Measurements from ENCODE around the gene RPS21.

DNA sequence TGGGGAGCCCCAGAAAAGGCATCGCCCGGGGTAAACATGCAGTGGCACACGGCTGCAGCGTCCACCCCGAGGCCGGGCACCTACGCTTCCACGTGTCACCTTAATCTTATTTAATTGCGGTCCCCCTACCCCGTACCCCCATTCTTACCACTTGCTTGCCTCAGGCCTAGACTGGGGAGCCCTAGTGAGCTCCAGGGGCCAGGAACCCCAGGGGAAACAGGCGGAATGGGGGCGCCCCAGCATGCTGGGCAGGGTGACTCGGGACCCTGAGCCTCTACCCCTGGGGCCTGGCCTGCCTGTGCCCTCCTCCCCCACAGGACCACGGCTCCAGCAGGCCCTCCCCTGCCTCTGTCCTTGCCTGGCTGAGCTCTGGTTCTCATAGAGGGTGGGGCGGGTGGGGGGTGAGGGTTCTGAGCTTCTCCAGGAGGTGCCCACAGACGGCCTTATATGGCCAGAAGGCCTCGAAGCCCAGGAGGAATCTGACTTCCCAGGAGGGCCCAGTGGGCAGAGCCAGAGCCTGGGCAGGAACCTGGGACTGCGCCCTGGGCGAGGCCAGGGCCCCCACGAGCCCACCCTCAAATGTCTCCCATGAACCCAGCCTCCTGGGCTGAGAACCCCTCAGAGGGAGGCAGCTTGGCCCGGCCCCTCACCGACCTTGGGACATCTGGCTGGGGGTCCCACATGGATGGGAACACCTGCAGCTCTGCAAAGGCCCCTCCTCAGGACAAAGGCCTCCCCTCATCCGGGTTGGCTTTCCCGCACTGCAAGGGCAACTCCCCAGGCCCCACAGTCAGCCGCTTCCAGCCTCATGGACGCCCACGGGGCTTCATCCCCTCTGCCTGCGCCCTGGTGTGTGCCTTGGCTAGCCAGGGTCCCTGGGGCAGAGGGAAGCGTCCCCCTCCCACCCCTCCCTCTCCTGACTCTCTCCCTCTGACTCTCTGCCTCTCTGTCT is 14.6 kb upstream of the RPS21 start:
- TF ChIP-seq, protein P1, sequence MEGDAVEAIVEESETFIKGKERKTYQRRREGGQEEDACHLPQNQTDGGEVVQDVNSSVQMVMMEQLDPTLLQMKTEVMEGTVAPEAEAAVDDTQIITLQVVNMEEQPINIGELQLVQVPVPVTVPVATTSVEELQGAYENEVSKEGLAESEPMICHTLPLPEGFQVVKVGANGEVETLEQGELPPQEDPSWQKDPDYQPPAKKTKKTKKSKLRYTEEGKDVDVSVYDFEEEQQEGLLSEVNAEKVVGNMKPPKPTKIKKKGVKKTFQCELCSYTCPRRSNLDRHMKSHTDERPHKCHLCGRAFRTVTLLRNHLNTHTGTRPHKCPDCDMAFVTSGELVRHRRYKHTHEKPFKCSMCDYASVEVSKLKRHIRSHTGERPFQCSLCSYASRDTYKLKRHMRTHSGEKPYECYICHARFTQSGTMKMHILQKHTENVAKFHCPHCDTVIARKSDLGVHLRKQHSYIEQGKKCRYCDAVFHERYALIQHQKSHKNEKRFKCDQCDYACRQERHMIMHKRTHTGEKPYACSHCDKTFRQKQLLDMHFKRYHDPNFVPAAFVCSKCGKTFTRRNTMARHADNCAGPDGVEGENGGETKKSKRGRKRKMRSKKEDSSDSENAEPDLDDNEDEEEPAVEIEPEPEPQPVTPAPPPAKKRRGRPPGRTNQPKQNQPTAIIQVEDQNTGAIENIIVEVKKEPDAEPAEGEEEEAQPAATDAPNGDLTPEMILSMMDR (IDR thresholded peaks at IDR 0.05) = no peak
- TF ChIP-seq EP300 (IDR thresholded peaks at IDR 0.05) (peak in 1 of 4 donors; percentile 50), POLR2AphosphoS5 (IDR thresholded peaks at IDR 0.05) (peak; percentile 62 to 74 (median 67)), POLR2A (IDR thresholded peaks at IDR 0.05) (peak in 1 of 2 donors; percentile 16)

Data from sigmoid colon (tissue), 4 donors.